NCI-H2227 (cell line): ENCODE data around the gene RAF1.

Source experiments
- DNase-seq: peaks from one replicate; lab custom pipeline; 2025; ENCODE audit not compliant: unreplicated experiment; lab: John Stamatoyannopoulos, UW

Gene RAF1

GRCh38 chr3:12593473-12593872 is 70.4 kb downstream of the RAF1 start:
- DNase-seq = no peak

GRCh38 chr3:12591997-12592715 is 71.8 kb downstream of the RAF1 start:
- no peak for DNase-seq

DNA sequence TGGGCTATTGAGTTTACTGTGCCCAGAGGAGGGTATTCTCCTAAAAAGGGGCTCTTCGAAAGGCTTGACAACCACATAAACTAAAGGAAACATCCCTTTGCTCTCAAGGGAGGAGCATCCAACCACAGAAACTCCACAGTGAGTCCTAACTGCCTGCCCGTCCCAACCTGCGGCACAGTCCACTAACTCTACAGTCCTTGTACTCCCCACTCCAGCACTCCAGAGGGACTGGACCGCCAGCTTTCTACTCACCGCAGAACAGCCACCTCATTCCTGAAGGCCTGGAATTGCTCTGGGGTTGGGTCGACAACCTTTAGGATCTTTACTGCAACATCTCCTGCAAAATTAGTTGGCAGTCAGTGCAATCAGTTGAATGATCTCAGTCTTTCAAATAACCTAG is 72.5 kb downstream of the RAF1 start:
- DNase-seq = no peak

DNA sequence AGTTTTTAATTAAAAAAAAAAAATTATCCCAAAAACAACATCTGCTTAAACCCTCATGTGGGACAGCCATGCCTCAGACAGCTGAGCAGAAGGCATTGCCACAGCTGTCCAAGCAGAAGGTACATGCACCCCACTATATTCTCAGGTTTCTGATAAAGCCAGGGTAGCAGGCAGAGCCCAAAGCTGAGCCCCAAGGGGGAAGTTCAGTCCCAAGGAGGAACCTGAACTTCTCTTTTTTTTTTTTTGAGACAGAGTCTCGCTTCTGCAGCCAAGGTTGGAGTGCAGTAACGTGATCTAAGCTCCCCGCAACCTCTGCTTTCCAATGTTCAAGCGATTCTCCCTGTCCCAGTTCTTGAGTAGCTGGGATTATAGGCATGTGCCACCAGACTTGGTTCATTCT is 73.8 kb downstream of the RAF1 start:
- DNase-seq = no peak

DNA sequence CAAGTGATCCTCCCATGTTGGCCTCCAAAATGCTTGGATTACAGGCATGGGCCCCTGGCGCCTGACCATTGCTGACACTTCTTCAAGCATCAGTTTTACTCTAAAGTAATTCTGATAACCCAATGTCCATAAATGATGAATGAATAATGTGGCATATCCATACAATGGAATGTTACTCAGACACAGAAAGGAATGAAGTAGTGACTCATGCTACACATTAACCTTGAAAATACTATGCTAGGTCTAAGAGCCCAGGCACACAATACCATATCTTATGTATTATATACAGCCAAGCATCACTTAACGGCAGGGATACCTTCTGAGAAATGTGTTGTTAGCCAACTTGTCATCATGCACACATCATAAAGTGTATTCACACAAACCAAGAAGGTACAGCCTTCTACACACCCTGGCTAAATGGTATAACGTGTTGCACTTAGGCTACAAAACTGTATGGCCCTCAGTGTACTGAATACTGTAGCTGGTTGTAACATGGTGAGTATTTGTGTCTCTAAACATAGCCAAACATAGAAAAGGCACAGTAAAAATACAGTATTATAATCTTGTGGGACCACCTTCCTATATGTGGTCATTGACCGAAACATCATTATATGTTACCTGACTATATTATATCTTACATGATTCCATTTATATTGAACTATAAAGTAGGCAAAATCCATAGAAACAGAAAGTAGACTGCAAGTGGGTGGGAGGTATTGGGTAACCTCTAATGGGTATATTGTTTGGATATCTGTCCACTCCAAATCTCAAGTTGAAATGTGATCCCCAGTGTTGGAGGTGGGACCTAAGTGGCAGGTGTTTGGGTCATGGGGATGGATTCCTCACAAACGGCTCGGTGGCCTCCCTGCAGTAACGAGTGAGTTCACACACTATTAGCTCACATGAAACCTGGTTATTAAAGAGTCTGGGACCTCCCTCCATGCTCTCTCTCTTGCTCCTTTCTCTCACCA is 75.6 kb downstream of the RAF1 start:
- DNase-seq = no peak

DNA sequence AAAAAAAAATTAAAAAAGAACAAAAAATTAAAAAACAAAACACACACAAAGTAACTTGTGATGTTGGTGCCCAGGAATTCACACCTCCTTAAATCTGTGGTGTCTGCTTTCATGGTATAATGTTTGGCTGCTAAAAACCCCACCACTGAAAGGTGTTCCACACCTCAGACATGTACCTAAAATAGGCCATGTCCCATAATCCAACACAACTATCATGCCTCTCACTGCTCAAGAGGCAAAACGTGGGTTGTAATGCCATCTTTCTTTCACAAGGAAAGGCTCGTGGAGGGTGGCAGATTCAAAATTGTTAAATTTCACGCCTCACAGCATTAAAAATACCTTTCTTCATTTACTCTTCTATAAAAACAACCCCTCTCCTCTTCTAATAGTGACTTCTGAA is 77.5 kb downstream of the RAF1 start:
- no peak for DNase-seq

DNA sequence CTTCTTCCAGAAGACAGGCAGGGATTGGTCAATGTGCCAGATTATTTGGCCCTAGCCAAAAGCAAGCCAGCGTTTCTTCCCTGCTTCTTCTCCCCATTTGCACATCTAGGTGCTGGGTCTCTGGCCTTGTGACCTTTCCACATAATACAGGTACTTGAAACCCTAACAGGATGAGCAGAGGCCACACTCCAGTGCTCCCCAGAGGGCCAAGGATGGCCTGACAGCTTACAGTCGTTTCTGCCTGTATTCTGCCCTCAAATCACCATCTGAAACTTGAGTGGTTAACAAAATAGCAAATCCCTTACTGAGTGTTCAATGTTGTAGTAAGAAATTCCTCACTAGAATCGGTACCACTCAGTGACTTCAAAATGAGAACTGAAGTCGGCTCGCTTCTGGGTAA is 77.9 kb downstream of the RAF1 start:
- DNase-seq = no peak

DNA sequence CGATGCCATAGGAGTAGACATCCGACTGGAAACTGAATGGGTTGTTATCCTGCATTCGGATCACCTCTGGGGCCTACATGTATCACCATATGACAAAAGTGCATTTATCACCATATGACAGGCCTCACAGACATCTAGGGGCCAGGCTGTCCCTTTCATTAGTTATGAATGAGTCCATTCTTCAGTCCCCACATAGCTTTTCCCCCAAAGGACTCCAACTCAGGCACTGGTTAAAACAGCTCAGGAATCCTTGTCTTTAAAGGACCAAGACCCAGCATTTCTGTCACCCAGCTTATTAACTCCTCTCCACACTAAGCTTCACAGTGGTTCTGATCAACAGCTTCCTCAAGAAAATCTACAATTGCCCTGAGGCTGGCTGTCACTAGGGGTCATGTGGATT is 78.7 kb downstream of the RAF1 start:
- DNase-seq = no peak

- no peak for DNase-seq
These were observed 79.8 kb downstream of the RAF1 start for GRCh38 chr3:12584083-12584482.

DNA sequence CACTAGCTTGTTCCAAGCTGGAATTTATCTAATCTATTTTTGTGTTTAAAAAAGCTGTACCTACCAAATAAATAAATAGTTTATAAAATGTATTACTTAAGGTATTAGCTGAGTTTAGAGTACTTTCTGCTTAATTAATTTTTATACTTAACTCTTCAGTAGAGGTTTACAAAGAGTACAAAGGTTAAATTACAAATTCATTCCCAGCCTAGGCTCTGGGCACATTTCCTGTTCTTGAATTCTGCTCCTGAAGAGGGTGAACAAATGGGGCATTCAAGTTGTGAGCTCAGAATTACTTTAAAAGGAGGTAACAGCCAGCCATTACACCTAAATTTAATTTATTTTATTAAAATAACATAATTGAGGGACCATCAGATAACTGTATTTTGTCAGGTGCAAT is 80.6 kb downstream of the RAF1 start:
- DNase-seq = no peak

DNA sequence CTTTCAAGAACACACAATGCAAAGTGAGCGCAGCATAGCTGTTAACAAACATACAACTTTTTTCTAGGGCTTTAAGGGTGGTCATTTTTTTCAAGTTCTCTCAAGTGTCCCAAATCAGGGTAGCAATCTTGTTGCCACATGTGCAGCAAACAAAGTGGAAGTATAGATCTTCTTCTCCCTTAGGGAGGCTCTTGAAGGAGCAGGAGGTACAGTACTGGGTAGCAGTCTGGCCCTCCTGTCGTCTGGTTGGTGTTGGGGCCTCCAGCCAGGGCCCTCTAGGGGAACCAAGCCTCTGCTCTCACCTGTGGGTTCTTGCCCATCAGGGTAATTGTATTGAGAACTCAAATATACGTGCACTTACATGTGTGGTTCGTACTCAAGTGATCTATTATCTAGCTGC is 81.2 kb downstream of the RAF1 start:
- DNase-seq = no peak

DNA sequence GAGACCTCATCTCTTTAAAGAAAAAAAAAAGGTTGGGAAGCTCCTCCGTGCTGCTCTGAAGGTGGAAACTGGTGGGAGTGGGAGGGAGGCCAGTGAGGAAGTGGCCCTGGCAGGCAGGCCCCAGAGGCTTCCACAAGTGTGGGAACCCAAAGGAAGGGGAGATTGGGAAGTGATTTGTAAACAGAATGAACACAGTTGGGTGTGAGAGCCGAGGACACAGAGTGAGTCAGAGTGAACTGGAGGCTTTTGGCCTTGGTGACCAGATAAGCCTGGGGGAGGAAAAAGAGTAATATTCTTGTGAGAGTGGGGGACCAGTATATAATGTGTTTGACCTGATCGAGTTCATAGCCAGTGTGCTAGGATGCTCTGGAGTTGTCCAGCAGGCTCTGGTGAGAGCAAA is 84.0 kb downstream of the RAF1 start:
- DNase-seq = no peak

- DNase-seq = no peak
These were observed 84.5 kb downstream of the RAF1 start for GRCh38 chr3:12579456-12579855.

- DNase-seq = no peak
These were observed 85.2 kb downstream of the RAF1 start for GRCh38 chr3:12578742-12579141.

- DNase-seq = no peak
These were observed 86.5 kb downstream of the RAF1 start for GRCh38 chr3:12577379-12577778.

DNA sequence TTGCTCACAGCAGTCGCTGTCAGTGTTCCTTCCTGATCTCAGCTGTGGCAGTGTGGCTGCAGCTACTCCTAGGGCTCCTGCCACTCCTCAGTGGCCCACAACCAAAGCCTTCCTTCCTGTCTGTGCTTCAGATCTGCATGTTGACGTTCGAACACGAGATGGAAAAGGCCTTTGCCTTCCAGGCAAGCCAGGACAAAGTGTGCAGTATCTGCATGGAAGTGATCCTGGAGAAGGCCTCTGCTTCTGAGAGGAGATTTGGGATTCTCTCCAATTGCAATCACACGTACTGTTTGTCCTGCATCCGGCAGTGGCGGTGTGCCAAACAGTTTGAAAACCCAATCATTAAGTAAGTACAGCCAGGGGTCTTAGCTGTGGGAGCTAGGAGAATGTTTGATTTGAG is 89.3 kb downstream of the RAF1 start:
- DNase-seq = no peak

DNA sequence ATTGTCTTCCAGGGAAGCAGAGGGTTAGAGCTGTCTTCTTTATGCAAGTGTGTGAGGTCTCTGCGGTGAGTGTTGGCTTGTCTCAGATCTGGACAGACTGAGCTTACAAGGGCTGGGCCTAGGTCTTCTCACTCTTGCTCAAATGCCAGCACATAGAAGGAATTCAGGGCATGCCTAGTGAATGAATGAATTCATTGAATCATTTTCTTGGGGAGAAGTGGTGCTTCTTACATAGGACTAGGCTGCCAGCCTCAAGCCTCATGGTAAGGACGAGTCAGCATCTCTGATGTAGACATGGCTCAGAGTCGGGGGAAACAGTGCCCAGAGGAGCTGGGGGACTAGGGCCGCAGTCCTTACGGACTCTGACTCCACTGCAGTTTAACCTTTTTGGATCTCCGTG is 89.8 kb downstream of the RAF1 start:
- no peak for DNase-seq

DNA sequence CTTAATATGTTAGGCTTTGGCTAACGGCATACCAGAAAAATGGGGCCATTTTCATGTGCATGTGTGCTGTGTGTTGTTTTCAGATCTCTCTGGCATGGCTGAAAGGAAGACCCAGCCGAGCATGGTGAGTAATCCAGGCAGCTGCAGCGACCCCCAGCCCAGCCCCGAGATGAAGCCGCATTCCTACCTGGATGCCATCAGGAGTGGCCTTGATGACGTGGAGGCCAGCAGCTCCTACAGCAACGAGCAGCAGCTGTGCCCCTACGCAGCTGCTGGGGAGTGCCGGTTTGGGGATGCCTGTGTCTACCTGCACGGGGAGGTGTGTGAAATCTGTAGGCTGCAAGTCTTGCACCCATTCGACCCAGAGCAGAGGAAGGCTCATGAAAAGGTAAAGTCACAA is 91.9 kb downstream of the RAF1 start:
- DNase-seq = no peak

- no peak for DNase-seq
These were observed 94.1 kb downstream of the RAF1 start for GRCh38 chr3:12569836-12570235.

DNA sequence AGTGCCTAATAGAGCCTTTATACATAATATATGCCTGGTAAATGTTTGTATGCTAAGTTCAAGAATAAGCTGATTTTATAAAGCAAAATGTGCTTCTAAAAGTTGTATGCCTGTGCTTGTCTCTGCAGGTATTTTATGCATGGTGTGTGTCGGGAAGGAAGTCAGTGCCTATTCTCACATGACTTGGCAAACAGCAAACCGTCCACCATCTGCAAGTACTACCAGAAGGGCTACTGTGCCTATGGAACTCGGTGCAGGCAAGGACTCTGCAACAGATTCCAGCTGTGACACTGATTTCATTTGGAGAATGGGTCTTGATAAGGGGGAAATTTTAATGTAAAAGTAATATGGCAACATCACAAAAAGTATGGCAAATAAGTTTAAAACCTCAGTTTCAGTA is 95.2 kb downstream of the RAF1 start:
- no peak for DNase-seq

- no peak for DNase-seq
These were observed 96.9 kb downstream of the RAF1 start for GRCh38 chr3:12566976-12567375.

DNA sequence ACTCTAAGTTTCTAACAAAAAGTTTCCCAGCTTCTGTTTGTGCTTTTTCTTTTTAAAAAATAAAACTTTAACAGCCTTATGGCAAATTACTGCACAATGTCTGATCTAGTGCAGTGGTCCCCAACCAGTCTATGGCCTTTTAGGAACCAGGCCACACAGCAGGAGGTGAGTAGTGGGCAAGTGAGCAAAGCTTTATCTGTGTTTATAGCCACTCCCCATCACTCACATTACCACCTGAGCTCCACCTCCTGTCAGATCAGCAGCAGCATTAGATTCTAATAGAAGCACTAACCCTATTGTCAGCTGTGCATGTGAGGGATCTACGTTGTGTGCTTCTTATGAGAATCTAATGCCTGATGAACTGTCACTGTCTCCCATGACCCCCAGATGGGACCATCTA is 101.5 kb downstream of the RAF1 start:
- no peak for DNase-seq
